Ureter (tissue), 1 donor: ENCODE results near the gene ARL2. TPM values are rescaled to one million over a fixed set of nuclear protein-coding genes. Genes with fewer than 3 reads are reported as not detected.
A peak's percentile ranks its signal among the peaks of the same experiment; 100 is the strongest.
"Not testable (repeated sequence)": the region's sequence is repeated elsewhere in the genome, so short reads cannot be mapped to it uniquely, and the experiment has no call there.

Experiments used
- DNase-seq: peaks from one replicate; pipeline ENCODE4 v3.0.0-alpha.2; 2020; ENCODE audit warnings: low spot score
- total RNA-seq: library from RNA; stranded (reverse); gene quantifications from one replicate; pipeline ENCODE4 v1.2.4, GENCODE V29; 2023
- donor health status: DM: yes; HTN: yes; CAD: no.

Gene ARL2
- total RNA-seq, 1 donor from 2014 or later: 78.1 TPM

DNA sequence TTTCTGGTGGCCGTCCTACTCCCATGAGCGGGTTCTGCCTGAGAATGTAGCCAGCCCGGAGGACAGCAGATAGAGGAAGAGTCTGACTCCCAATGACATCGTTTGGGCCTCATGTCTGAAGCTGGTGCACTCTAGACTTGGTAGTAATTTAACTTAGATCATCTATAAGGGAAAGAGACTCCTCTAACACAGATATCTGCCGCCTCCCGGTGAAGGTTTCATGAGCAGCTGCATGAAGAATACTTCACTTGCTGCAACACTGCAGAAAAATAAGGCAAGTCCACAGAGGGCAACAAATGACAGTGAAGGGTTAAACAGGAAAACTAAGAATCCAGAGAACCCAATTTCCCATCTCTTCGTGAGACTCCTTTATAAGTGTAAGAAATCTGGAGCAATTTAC is 5.9 kb upstream of the ARL2 start:
- DNase-seq: no peak

DNA sequence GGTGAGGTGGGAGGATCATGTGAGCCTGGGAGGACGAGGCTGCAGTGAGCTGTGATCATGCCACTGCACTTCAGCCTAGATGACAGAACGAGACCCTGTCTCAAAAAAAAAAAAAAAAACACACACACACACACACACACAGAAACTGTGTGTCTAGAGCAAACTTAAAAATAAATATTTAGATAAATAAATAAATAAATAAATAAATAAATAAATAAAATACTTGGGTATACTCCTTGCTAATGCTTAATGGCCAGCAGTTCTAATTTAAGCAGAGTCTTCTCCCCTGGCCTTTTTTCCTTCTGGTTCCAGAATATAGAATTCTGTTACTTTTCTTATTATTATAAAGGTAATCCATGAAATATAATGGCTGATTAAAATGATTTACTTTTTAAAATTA is 5.1 kb upstream of the ARL2 start:
- DNase-seq: no peak

DNA sequence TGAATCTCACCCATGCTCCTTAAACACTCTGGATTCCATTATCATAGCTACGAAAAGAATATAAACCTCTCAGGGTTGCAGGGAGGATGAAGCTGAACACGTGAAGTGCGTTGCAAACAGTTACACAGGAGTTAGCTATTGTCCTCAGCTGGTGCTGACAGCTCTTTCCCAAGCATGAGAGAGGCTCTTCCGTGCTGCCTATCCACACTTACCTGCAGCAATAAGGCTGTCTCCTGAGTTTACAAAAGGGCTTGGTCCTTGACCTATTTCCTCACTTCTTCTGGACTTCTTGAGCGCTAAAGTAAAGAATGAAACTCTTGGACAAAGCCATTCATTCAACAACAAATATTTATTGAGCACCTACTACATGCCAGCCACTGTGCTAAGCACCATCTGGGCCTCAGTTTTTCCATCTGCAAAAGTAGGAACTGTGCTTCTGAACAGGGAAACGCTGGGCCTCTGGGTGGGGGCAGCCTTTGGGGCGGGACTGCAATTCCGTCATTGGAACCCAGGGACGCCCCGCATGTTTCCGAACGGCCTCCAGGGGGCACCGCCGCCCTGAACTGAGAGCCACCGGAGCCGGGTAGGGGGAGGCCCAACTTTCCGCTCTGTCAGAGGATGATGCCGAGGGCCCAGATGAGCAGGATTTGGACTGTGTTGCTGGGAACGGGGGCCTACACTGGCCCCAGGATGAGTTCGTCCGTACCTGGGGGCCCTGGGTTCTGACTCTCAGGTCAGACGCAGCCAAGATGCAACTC is 651 bp upstream of the ARL2 start:
- DNase-seq: peak; percentile 94

DNA sequence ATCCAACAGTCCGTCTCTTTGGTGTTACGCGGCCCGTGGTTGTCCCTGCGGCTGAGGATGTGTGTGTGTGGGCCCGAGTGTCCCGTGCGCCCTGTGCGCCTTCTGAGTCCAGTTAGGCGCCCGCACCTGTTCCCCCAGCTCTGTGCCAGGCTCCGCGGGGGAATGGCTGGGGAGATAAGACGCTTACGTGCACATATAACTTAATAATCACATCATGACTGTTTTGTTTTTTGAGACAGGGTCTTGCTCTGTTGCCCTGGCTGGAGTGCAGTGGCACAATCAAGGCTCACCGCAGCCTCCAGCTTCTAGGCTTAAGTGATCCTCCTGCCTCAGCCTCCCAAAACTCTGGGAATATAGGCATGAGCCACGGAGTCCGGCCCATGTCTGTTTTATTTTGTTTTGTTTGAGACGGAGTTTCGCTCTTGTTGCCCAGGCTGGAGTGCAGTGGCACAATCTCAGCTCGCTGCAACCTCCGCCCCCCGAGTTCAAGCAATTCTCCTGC is 817 bp downstream of the ARL2 start:
- no peak for DNase-seq

DNA sequence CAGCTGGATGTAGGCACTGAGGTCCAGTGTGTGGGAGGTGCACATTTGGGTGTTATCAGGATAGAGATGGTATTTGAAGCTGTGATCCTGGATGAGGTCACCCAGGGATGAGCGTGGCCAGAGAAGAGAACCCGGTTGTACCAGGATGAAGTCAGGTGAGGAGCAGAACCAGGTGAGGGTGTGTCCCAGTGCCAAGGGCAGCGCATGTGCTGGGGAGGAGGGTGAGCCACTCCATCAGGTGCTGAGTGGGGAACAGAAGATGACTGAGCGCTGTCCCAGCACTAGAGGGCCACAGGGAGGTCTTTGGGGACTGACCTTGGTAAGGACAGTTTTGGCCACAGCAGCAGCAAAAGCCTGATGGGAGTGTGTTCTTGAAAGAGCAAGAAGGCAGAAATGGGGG is 2.7 kb downstream of the ARL2 start:
- no peak for DNase-seq

DNA sequence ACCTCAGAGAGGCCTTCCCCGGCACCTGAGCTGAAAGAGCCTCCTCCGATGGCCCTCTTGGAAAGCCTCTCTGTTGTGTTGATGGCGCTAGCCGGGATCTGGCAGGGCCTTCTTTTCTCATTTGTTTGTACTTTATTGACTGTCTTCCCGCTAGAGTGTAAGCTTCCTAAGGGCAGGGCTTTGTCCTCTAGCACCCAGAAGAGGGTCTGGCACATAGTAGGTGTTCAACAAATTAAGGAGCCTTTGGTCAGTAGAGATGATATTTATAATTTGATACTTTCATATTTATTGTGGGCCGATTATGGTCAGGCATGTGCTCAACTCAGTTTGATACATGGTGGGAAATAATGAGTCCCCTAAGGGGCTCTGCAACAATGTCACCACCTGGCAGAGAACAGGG is 4.0 kb downstream of the ARL2 start:
- no peak for DNase-seq

DNA sequence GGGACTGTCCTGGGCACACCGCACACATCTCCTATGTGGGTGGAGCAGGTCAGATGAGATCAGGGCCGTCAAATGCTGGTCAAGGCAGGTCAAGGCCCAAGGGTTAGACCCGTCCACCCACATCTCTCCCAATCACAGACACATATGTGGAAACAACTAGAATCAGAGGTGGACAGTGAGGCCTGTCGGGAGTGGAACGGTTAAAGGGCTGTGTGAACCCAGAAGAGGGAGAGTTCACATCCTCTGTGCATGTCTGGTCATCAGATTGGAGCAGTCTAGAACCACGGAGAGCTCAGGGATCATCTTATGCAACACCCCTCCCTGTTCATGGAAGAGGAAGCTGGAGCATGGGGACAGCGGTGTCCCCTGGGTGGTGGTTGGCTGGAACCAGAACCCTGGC is 5.9 kb downstream of the ARL2 start:
- DNase-seq: no peak

DNA sequence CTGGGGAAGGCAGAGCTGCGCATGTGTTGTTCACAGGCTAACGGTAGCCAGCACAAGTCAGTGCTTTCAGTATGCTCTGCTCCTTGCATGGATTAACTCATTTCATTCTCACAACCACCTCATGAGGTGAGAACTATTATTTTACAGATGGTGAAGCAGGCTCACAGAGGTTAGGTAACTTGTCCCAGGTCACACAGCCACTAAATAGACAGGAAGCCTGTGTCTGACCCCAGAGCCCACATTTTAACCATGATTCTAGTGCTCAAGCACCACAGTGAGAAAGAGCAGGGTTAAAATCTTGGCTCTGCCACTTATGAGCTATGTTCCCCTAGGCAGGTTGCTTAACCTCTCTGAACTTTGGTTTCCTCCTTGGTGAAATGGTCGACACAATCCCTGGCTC is 7.0 kb downstream of the ARL2 start:
- no peak for DNase-seq

DNA sequence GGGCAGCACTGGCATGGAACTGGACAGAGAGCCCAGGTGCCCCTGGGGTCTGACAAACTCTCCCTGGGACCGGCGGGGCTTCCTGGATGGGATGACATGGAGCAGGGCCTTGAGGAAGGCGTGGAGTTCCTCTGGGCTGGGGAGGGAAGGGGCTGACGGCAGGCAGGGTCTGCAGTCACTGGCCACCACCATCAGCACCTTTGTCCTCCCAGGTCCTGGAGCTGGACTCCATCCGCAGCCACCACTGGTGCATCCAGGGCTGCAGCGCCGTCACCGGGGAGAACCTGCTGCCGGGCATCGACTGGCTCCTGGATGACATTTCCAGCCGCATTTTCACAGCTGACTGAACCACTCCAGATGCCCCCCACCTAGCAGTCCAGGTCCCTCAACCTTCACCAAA is 7.5 kb downstream of the ARL2 start:
- DNase-seq: no peak

DNA sequence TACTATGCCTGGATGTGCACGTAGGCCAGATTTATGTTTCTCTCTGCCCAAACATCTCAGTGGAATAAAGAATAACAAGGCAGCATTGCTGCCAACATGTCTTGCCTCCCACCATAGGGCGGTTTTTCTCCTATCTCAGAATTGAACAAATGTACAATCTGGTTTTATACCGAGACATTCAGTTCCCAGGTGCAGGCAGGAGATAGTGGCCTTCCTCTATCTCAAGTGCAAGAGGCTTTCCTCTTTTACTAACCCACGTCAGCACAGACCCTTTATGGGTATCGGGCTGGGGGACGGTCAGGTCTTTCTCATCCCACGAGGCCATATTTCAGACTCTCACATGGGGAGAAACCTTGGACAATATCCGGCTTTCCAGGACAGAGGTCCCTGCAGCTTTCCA is 9.5 kb downstream of the ARL2 start:
- not testable (repeated sequence) for DNase-seq

DNA sequence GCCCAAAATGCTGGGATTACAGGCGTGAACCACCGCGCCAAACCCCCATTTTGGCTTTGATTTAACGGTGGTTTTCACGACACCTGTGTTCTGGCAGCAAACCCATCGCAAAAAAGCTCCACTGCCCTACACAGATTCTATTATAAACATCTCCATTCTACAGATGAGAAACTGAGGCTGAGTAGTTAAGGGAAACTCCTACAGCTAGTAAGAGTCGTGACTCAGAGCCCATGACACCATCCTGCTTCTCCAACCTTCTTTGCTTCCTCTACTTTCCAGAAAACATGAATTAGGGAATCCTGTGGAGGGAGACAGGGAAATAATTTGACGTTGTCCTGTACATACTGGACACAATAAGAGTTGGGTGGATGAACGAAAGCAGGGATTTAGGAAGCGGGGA is 12.8 kb downstream of the ARL2 start:
- no peak for DNase-seq

DNA sequence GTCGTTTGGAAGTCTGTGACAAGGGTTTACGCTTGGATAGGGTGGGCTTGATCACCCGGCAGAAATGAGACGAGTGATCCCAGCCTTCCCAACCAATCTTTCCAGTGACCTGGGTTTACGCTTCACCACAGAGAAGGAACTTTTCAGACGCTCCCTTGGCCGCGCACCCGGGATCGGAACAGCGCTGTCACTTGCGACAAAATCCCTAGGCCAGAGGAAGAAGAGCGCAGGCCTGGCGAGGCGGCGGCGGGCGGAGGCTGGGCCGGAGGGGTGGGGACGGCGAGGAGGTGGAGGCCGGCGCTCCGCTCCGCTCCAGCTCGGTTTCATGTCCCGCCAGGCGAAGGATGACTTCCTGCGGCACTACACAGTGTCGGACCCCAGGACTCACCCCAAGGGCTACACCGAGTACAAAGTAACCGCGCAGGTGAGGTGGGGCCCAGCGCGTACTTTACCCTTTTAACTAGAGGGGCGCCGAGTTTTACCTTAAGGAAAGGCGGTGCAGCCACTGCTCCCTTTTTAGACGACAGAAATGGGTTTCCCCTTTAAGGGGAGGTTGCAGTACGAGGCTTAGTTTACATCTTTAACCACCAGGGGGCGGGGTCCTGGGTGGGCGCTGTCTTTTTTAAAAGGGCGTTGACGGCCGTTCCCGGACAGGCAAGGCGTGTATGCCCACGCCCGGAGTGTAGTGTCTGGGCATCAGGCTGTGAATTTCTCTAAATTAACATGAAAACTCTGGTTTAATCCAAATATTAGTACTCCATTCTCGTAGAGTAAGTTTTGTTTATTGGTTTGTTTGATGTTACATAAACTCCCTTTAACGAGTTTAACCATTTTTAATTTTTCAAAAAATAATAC is 13.5 kb downstream of the ARL2 start, which contains the start of gene SNX15:
Gene SNX15 (plus strand): TSS at position 227 of the 855 bp plus-strand sequence. CDS start 99 bp downstream, at position 326.
- peak; percentile 96 for DNase-seq

DNA sequence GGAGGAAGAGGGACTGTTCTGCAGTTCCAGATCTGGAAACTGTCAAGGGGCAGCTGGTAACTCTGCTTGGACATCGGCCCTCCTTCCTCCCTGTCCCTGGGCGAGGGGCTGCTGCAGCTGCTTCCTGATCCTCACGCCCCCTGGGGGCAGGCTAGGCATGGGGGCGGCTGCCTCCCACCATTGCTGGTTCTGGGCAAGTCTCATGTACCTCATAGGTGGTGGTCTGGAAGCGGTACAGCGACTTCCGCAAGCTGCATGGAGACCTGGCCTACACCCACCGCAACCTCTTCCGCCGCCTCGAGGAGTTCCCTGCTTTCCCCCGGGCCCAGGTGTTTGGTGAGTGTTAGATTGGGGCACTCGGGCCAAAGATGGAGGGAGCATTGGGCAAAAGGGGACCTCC is 18.3 kb downstream of the ARL2 start:
- DNase-seq: no peak

DNA sequence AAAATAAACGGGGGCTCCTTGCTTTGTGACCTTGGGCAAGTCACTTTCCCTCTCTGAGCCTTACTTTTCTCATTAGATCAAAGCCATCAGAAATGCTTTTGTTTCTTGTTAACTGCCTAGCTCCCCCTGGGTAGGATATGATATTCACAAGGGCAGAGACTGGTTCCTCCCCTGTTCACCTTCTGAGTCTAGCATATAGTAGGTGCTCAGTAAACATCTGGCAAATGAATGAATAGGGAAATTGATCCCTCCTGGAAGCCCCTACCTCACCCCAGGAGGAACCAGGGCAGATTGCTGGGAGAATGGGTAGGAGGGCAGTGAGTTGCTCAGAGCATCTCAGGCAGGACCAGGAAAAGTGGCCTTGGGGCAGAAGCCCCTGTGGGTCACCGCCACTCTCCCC is 20.5 kb downstream of the ARL2 start:
- DNase-seq: no peak

DNA sequence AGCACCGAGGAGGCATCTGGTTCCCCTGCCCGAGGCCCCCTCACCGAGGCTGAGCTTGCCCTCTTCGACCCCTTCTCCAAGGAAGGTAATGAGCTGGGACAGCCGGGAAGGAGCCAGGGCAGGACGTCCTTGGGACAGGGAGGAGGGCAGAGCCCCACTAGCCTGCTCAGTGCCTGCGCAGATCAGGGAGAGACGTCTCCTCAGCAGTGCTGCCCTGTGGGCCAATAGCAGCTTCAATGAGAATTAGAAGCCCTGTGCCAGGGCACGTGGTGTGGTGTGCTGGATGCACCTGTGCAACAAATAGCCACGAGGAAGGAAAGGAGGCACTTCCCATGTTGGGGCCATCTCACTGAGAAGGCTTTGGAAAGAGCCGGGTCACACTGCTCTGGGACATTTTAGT is 21.6 kb downstream of the ARL2 start:
- no peak for DNase-seq

DNA sequence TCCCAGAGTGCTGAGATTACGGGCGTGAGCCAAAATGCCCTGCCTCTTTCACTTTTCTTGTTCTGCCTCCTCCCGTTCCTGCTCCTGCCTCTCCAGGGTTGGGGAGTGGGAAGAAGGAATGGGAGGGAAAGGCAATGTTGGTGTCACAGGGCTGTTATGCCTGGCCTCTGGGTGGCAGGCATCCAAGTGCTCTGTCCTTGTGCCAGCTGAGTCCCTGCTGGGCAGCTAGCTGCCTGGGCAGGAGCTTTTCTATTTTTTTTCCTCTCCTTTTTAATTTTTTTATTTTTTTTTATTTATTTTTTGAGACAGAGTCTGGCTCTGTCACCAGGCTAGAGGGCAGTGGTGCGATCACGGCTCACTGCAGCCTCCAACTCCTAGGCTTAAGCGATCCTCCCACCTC is 23.0 kb downstream of the ARL2 start:
- DNase-seq: no peak

DNA sequence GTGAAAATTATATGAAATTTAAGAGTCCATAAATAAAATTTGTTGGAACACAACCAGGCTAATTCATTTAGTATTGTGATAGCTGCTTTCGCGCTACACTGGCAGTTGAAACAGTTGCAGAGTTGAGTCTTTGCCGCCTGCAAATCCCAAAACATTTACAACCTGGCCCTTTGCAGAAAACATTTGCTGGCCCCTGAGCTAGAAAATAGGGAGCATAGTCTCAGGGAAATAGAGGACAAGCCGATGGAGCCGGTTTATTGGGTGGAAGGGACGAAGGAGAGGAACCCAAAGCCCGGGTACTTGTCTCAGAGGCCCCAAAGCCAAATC is 26.5 kb downstream of the ARL2 start:
- no peak for DNase-seq

DNA sequence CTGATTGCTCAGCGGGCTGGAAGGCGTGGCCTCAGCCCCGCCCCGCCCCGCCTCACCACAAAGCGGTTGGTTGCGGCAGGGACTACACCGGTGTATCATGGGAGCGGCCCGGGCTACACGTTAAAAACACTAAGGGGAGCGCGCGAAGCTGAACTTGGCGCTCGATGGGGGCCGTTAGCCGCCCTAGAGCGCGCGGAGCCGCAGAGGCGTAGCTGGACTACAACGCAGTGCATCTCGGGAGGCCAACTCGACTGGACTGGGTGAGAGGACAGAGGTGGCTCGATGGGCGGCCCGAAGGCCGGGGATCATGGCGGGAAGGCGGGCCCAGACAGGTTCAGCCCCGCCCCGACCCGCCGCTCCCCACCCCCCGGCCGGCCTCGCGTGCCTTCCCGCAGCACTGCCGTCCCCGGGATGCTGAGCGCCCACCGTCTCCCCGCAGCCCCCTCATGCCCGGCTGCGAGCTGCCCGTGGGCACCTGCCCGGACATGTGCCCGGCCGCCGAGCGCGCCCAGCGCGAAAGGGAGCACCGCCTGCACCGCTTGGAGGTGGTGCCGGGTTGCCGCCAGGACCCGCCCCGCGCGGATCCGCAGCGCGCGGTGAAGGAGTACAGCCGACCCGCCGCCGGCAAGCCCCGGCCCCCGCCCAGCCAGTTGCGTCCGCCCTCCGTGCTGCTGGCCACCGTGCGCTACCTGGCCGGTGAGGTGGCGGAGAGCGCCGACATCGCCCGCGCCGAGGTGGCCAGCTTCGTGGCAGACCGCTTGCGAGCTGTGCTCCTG is 27.1 kb downstream of the ARL2 start, which contains the start of gene SAC3D1:
Gene SAC3D1 (plus strand): TSS at position 364 of the 776 bp plus-strand sequence. CDS start 83 bp downstream, at position 447.
- peak; percentile 89 for DNase-seq

DNA sequence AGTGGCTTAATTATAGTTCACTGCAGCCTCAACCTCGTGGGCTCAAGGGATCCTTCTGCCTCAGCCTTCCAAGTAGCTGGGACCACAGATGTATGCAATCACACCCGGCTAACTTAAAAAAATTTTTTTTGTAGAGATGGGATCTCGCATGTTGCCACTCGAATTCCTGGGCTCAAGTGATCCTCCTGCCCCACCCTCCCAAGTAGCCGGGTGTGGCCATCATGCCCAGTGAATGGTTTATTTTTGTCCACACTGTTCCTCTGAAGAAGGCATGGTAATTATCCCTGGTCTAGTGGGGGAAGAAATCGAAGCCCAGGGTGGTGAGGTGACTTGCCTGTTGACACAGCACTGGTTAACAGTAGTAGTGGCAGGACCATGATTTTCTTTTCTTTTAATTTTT is 28.9 kb downstream of the ARL2 start:
- no peak for DNase-seq

DNA sequence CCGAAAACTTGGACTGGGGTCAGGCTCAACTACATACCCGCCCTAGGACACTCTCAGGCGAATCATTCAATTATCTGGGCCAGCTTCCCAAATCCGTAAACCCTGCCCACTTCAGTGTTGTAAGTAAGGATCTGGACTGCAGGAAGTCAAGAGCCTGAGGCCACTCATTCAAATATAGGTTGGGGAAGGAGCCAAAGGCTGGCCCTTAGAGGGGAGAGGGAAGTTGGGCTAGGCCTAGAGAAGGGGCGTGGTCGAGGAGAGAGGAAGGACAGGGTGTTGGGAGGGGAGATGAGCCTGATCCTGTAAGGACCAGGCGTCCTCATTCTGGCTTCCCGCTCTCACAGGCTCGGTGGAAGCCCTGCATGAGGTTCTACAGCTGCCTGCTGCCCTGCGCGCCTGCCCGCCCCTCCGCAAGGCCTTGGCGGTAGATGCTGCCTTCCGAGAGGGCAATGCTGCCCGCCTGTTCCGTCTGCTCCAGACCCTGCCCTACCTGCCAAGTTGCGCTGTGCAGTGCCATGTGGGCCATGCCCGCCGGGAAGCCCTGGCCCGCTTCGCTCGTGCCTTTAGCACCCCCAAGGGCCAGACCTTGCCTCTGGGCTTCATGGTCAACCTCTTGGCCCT is 30.0 kb downstream of the ARL2 start:
- no peak for DNase-seq

DNA sequence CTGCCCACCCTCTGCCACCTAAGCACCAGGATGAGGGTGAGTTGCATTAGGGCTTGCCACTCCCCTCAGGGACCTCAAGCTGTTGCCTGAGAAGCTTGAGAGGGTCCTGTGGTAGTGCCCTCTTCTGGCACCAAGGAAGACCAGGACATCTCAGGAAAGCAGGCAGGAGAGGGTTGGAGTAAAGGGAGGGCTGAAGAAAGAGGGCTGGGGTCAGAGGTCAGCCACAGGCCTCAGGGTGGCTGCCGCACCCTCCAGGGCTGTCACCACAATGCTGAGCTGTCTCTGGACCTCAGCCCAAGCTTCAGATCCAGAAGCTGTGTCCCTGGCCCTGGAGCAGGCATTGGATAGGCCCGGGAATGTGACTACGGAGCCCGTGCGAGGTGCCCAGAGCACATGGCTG is 31.1 kb downstream of the ARL2 start:
- DNase-seq: no peak

DNA sequence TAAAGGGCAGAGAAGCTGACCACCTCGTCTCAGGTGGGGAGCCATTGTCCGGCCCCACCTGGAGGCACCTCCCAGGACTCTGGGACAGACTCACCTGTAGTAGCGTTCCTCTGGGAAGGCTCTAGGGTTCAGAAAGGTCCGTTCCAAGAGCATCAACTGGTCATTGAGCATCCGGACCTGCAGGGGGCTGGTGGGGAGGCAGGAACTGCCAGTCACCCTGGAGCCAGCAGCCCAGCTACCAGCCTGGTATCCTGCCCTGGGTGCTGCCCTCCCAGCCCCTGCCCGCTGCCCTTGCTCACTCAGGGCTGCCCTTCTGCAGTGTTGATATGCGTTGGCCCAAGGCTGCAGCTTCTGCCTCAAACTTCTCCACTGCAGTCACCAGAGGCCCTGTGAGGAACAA is 31.8 kb downstream of the ARL2 start:
- no peak for DNase-seq
